ENCODE data around the gene C10orf90. TPM values are rescaled to one million over a fixed set of nuclear protein-coding genes. Genes with fewer than 3 reads are reported as not detected.

Gene C10orf90
- total and polyA plus RNA-seq, 2 donors (not counting 3 experiments of a cell fraction or from before 2014, with no cell fraction given) = not detected

DNA sequence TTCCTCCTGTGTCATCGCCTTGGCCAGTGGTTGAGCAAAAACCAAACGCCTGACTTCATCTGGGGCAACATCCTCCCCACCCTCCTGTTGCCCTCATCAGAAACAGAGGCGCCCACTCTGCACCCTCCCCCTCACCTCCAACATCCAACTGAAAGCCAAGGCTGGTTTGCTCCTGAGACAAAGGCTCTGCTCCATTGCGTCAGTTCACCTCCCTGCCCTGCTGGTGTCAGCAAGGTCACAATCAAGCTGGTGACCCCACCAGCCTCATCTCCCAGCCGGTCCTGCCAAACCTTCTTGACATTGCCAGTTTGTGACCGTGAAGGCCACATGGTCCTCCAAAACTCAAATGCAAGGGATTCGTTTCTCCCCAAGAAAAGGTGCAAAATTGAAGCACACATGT is 150.5 kb downstream of the C10orf90 start:
- H3K9me1 ChIP-seq (replicated peaks; ENCODE audit: control insufficient read depth, extremely low read depth, insufficient read depth, low read length) = no peaks in the 10 kb centered on the region
- intact Hi-C loops (cut with micrococcal nuclease) = no loop called here
- H3K4me3 ChIP-seq (replicated peaks in 1 of 3; ENCODE audit: insufficient read depth in 1 of 3, low read depth in 1 of 3, low read length in 3 of 3) = no peak overlapping the region
- H3K4me2 ChIP-seq (ENCODE audit: insufficient read depth, low read length) = no peak overlapping the region
- no peaks in the 10 kb centered on the region for H3K4me1 ChIP-seq (ENCODE audit: control insufficient read depth, extremely low read depth, insufficient read depth, low read length)
- POLR2A ChIA-PET = no interaction called here
- H3K27me3 ChIP-seq (ENCODE audit: control insufficient read depth in 2 of 2, insufficient read depth in 2 of 2, low read length in 2 of 2) = no peaks in the 10 kb centered on the region
- H3K9me3 ChIP-seq (replicated peaks; ENCODE audit: control insufficient read depth, insufficient read depth, low read length) = no peaks in the 10 kb centered on the region
- no peaks in the 10 kb centered on the region for H3K79me2 ChIP-seq (ENCODE audit: control insufficient read depth, insufficient read depth, low read length)
- no peaks in the 10 kb centered on the region for H4K20me1 ChIP-seq (replicated peaks; ENCODE audit: control insufficient read depth, extremely low read depth, insufficient read depth, low read length)
- FAIRE-seq = no peak
- H2AFZ ChIP-seq (ENCODE audit: low read depth, low read length) = no peak overlapping the region
- no peak overlapping the region for H3K9ac ChIP-seq (replicated peaks; ENCODE audit: extremely low read depth, insufficient read depth, low read length)
- no TSS peak for BruUV-seq (replicated peaks)
- DNase-seq (ENCODE audit: low read depth, low spot score) = no peak
- no peak overlapping the region for H3K27ac ChIP-seq (ENCODE audit: insufficient read depth, low read depth, low read length)
- dilution Hi-C loops (cut with MboI; ENCODE audit: extremely low pct_ligation_motif_present, low sequenced_read_pairs) = no loop called here
- TF ChIP-seq EZH2 (IDR thresholded peaks at IDR 0.05; ENCODE audit: borderline replicate concordance, low read depth, low read length, severe bottlenecking) = no peak
- TF ChIP-seq MAX (IDR thresholded peaks at IDR 0.05; ENCODE audit: insufficient read depth, insufficient read length) = no peak
- H3K36me3 ChIP-seq (ENCODE audit: control insufficient read depth in 2 of 2, extremely low read depth in 1 of 2, insufficient read depth in 2 of 2, low read length in 2 of 2) = no peaks in the 10 kb centered on the region
- CTCF ChIA-PET = no interaction called here

- FAIRE-seq (no peak), DNase-seq (ENCODE audit: low read depth, low spot score) (no peak)
- Histone ChIP-seq H3K27me3 (ENCODE audit: control insufficient read depth in 2 of 2, insufficient read depth in 2 of 2, low read length in 2 of 2) (no peaks in the 10 kb centered on the region), H3K9me1 (replicated peaks; ENCODE audit: control insufficient read depth, extremely low read depth, insufficient read depth, low read length) (no peaks in the 10 kb centered on the region), H3K27ac (ENCODE audit: insufficient read depth, low read depth, low read length) (no peak overlapping the region), H3K9ac (replicated peaks; ENCODE audit: extremely low read depth, insufficient read depth, low read length) (no peak overlapping the region), H3K4me3 (replicated peaks in 1 of 3; ENCODE audit: insufficient read depth in 1 of 3, low read depth in 1 of 3, low read length in 3 of 3) (no peak overlapping the region), H4K20me1 (replicated peaks; ENCODE audit: control insufficient read depth, extremely low read depth, insufficient read depth, low read length) (no peaks in the 10 kb centered on the region), H3K79me2 (ENCODE audit: control insufficient read depth, insufficient read depth, low read length) (no peaks in the 10 kb centered on the region), H3K36me3 (ENCODE audit: control insufficient read depth in 2 of 2, extremely low read depth in 1 of 2, insufficient read depth in 2 of 2, low read length in 2 of 2) (no peaks in the 10 kb centered on the region), H2AFZ (ENCODE audit: low read depth, low read length) (no peak overlapping the region), H3K4me2 (ENCODE audit: insufficient read depth, low read length) (no peak overlapping the region), H3K4me1 (ENCODE audit: control insufficient read depth, extremely low read depth, insufficient read depth, low read length) (no peaks in the 10 kb centered on the region), H3K9me3 (replicated peaks; ENCODE audit: control insufficient read depth, insufficient read depth, low read length) (no peaks in the 10 kb centered on the region)
- intact Hi-C loops (cut with micrococcal nuclease) (no loop called here), dilution Hi-C loops (cut with MboI; ENCODE audit: extremely low pct_ligation_motif_present, low sequenced_read_pairs) (no loop called here)
- no peak for TF ChIP-seq POLR2A (IDR thresholded peaks at IDR 0.05; ENCODE audit: low read depth, low read length)
- TF ChIP-seq POLR2AphosphoS5 (IDR thresholded peaks at IDR 0.05; ENCODE audit: insufficient read depth, low read depth, low read length) = no peak
- TF ChIP-seq FOS (IDR thresholded peaks at IDR 0.05; ENCODE audit: borderline replicate concordance, insufficient read depth, low read length) = no peak
- no peak for TF ChIP-seq JUN (IDR thresholded peaks at IDR 0.05; ENCODE audit: borderline replicate concordance, insufficient read depth, insufficient read length, low read depth)
- no peak for TF ChIP-seq EZH2 (IDR thresholded peaks at IDR 0.05; ENCODE audit: borderline replicate concordance, low read depth, low read length, severe bottlenecking)
- TF ChIP-seq, protein P1, sequence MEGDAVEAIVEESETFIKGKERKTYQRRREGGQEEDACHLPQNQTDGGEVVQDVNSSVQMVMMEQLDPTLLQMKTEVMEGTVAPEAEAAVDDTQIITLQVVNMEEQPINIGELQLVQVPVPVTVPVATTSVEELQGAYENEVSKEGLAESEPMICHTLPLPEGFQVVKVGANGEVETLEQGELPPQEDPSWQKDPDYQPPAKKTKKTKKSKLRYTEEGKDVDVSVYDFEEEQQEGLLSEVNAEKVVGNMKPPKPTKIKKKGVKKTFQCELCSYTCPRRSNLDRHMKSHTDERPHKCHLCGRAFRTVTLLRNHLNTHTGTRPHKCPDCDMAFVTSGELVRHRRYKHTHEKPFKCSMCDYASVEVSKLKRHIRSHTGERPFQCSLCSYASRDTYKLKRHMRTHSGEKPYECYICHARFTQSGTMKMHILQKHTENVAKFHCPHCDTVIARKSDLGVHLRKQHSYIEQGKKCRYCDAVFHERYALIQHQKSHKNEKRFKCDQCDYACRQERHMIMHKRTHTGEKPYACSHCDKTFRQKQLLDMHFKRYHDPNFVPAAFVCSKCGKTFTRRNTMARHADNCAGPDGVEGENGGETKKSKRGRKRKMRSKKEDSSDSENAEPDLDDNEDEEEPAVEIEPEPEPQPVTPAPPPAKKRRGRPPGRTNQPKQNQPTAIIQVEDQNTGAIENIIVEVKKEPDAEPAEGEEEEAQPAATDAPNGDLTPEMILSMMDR (IDR thresholded peaks at IDR 0.05; ENCODE audit: extremely low read depth in 1 of 2, insufficient read depth in 1 of 2, low read depth in 1 of 2, low read length in 2 of 2) = no peak
- TF ChIP-seq MYC (IDR thresholded peaks at IDR 0.05; ENCODE audit: low read depth, low read length) = no peak
- no peak for TF ChIP-seq GATA2 (IDR thresholded peaks at IDR 0.05; ENCODE audit: insufficient read depth, insufficient read length, low read depth, low read length)
- no peak for TF ChIP-seq MAX (IDR thresholded peaks at IDR 0.05; ENCODE audit: insufficient read depth, insufficient read length)
- ChIA-PET POLR2A (no interaction called here), CTCF (no interaction called here)
- BruUV-seq (replicated peaks) = no TSS peak
Observed at GRCh38 chr10:126519185-126519584, 151.3 kb downstream of the C10orf90 start.
